IPS DF 19.7 (cell line): ENCODE data around the gene MRPL12.
"Not testable (repeated sequence)": the region's sequence is repeated elsewhere in the genome, so short reads cannot be mapped to it uniquely, and the experiment has no call there.

ENCODE experiments used
- DNase-seq: peaks from one replicate; pipeline ENCODE4 v3.0.0-alpha.2; 2013; ENCODE audit warnings: low read depth, low spot score

The MRPL12 gene

GRCh38 chr17:81716674-81716996, 13.5 kb downstream of the MRPL12 start:
- DNase-seq: no peak

- DNase-seq: no peak
These were observed 14.0 kb downstream of the MRPL12 start for GRCh38 chr17:81717049-81717765.

GRCh38 chr17:81717766-81718089, 14.6 kb downstream of the MRPL12 start:
- no peak for DNase-seq

GRCh38 chr17:81719410-81720266, 16.5 kb downstream of the MRPL12 start:
- no peak for DNase-seq

DNA sequence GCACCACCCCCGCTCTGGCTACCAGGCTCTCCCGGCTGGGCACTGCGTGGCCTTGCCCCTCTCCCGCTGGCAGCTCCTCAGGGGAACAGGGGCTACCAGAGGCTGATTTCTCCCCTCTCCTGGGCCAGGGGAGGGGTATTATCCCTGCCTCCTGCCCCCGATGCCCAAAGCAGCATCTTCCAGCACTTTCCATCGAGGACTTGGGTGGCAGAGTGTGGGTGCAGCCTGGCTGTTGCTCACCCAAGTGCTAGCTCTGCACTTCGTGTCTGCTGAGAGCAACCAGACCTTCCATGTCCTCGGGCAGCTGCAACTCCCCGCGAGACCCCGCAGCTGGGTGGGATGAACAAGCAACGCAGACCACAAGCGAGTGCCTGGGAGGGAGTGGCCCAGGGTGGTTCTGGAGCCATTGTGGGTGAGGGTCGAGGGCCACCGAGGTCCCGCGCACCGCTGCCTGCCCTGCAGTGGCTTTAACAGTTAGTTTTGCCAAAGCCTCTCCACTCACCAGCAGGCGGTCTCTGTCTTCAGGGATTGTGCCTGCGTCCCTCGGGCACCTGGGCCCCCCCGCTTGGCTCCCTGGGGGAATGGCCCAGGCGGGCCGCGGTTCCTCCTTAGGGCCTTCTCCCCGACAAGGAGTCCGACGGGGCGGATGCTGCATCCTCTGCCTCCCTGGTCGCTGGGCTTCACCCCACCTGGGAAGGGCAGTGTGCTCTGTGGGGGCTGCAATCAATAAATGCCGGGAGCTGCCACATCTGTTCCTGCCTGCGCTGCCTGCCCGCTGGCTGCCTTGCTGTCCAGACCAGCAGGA, 17.3 kb downstream of the MRPL12 start:
- no peak for DNase-seq

DNA sequence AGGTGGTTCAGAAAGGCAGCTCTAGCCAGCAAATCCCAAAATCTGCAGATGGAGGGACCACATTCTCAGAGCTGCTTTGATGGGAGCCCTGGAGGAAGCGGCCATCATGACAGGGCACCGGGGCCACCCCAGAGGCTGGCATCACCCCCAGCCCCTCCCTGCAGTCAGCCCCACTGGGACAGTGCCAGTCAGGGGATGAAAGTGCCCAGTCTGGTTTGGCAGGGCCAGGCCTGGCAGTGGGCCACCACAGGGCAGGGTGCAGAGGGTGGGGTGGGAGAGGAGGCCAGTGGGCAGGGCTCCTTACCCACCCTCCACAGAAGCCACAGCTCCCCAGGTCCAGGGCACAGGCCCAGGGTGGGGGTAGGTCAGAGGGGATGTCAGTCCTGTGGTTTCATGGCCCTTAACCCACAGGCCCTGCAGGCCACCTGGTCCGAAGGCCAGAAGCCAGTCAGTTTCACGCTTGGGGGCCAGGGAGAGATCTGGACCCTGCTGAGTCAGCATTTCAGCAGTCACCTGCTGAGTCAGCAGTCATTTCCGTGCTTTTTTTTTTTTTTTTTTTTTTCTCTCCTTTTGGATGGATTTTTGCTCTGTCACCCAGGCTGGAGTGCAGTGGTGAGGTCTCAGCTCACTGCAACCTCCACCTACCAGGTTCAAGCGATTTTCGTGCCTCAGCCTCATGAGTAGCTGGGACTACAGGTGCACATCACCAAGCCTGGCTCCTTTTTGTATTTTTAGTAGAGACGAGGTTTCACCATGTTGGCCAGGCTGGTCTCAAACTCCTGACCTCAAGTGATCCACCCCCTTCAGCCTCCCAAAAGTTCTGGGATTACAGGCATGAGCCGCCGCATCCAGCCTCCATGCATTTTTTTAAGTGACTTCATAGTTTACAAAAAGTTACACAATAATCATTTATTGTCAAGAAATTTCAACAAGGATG, 19.3 kb downstream of the MRPL12 start:
- no peak for DNase-seq

DNA sequence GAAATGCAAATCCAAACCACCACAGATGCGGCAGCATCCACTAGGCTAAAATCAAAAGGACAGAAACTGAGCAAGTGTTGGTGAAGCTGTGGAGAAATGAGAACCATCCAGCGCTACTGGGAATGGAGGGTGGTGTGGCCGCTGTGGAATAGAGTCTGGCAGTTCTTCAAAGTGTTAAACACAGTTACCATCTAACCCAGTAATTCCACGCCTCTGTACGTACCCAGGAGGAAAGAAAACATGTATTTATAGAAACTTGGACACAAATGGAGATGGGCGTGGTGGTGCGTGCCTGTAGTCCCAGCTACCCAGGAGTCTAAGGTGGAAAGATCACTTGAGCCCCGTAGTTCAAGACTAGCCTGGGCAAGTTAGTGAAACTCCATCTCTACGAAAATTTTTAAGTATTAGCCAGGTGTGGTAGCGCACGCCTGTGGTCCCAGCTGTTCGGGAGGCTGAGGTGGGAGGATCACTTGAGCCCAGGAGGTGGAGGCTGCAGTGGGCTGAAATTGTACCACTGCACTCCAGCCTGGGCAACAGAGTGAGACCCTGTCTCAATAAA, 20.6 kb downstream of the MRPL12 start:
- no peak for DNase-seq

- DNase-seq: no peak
These were observed 22.3 kb downstream of the MRPL12 start for GRCh38 chr17:81725439-81725838.

- no peak for DNase-seq
These were observed 22.8 kb downstream of the MRPL12 start for GRCh38 chr17:81726004-81726403.

GRCh38 chr17:81727324-81728031, 24.3 kb downstream of the MRPL12 start:
- no peak for DNase-seq

DNA sequence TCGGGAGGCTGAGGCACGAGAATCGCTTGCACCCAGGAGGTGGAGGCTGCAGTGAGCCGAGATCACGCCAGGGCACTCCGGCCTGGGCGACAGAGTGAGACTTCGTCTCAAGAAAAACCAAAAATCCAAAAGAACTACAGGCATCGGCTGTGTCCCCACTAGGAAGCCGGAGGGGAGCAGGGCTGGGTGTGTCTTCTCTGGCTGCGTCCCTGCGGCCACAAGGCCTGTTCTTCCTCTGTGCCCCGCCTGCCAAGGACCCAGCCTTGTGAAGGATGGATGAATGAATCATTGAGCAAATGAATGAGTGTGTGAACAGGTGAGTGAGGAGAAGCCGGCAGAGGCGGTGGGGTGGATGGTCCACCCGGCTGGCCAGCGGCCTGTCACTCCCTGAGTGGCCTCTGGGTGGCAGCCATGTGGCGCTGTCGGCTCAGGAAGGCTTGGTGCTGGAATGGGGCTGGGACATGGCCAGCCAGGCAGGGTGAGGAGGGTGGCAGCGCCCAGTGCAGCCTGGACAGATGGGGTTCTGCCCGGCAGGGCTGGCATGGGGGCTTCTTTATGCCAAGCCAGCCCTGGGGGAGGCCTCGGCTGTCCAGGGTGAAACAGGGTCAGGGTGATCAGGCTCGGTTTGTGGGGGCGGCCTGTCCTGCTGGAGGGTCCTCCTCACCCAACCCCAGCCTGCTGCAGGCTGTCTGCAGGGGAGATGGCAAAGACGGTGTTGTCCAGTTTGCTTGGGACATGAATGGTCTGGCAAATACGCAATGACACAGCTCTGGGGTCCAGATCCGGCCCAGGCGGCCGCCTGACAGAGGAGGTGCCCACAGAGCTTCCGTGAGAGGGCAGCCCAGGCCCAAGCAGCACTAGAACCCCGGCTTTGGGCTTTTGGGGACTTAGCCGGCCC, 30.6 kb downstream of the MRPL12 start:
- no peak for DNase-seq

DNA sequence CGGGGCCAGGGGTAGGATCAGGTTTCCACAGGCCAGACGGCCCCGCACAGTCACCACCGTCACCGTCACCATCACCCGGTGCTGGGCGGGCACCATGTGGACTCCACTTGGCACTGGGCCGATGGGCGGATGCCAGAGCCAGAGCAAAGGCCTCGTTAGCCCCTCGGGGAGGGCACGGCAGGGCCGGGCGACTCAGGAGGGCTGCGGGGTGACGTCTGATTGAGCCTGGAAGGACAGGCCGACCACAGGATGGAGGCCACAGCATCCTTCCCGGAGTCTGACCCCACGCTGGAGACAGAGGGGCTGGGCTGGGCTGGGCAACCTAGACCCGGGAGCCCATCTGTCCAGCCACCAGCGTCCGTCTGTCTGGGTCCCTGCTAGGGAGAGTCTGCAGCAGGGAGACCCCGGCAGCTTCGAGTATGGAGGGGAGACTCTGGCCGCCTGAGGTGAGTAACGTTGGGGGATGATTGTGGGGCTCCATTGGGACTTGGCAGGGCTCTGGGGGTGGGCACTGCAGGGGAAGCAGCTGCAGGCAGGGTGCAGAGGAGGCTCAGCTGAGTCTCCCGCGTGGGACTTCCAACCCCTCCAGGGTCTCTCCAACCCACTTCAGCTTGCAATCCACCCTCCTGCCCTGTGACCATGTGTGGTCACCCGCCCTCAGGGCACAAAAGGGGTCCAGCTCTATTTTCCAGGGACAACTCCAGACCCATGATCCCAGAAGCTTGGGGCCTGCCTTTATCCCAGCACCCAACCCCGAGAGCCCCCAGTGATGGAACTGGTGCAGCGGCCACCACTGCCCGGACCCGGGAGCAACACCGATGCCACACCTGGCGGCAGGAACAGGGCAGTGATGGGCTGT, 31.5 kb downstream of the MRPL12 start:
- DNase-seq: no peak

DNA sequence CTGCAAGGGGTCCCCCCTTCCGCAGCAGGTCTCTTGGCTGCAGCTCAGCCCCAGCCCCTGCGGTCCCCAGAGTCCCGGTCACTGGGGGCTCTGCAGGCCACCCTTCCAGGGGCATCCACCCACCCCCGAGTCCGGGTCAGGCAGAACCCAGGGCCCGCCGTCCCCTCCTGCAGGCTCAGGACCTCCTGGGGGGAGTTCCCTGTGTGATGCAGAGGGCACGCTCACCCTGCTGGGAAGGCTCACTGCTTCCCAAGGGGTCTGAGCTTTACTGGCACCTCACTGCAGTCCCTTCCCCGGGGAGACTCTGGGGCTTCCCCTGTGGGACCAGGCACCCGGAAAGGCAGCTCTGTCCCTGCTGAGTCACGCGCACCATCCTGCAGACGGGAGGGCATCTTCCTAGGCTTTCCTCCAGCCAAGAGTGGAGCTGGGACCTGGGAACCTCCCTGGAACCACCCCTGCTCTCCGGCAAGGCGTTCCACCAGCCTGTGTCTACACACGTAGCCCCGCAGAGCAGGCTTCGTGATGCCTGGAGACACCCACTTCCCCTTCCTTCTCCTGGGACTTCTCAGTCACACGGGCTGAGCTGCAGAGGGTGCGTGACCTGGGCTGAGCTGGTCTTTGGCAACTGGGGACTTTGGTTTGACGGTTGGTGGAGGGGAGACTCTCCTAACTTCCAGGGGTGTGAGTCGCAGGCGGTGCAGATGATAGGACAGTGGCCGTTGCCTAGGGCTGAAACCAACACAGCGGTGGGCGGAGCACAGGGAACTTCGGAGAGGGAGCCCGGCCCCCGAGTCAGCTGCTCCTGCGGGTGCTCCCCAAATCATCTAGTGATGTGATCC, 32.3 kb downstream of the MRPL12 start:
- no peak for DNase-seq

- no peak for DNase-seq
These were observed 35.0 kb downstream of the MRPL12 start for GRCh38 chr17:81737947-81738800.

- no peak for DNase-seq
These were observed 35.7 kb downstream of the MRPL12 start for GRCh38 chr17:81738801-81739393.

DNA sequence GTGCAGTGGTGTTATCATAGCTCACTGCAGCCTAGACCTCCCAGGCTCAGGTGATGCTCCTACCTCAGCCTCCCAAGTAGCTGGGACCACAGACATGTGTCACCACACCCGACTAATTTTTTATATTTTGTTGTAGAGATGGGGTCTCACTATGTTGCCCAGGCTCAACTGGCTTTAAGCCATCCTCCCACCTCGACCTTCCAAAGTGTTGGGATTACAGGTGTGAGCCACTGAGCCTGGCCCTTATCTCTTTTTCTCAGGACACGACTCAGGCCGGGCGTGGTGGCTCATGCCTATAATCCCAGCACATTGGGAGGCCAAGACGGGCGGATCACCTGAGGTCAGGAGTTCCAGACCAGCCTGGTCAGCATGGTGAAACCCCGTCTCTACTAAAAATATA, 36.4 kb downstream of the MRPL12 start:
- not testable (repeated sequence) for DNase-seq
